GM18526 (cell line): ENCODE data around the gene C3orf18.

Experiments
- POLR2A ChIP-seq: IDR thresholded peaks from 3 replicates; pipeline ENCODE4 v1.6.1; 2011; ENCODE audit not compliant: insufficient read length; ENCODE audit errors: extremely low read depth

Gene C3orf18

DNA sequence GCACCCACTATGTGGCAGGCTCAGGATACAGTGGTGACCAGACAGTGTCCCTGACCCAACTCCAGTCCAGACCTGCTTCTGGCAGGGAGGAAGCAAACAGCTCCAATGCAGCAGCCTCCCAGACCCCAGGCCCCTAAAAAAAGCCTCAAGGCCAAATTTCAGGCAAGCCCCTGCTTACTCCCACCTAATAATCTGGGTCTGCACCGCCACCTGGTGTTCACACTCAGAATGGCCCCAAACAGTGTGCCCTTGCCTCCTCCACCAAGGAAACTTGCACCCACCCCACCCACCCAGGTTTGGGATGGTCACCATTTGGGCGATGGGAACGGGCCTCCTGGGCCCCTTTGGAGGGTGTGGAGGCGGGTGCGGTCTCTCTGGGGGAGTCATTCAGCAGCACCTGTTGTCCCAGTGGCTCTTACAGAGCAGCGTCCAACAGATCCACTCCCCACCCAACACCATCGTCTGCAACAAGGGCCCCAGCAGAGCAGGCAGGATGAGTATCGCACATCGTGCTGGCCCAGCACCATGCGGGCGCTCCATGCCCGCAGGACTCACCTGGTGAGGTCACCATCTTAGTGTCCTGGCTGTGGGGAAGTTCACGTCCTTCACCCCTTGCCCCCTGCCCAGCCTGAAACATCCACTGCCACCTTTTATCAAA, 17.3 kb downstream of the C3orf18 start:
- TF ChIP-seq POLR2A = no peak

DNA sequence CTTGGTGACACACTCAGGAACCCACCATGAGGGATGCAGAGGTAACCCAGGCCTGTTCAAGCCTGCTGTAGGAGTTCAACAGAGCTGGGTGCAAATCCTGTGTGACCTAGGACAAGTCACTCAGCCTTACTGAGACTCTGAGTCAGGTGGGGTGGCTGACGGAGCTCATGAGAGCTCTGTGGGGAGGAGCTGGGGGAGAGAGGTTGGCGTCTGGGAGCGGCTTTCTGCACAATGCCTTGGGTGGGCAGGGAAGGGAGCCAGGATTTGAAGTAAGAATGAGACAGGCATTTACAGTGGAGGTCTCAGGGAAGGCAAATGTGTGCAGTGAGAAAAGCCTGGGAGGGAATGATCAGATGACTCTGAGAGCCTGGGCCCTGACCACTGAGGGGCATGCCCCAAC, 18.3 kb downstream of the C3orf18 start:
- TF ChIP-seq POLR2A = no peak

DNA sequence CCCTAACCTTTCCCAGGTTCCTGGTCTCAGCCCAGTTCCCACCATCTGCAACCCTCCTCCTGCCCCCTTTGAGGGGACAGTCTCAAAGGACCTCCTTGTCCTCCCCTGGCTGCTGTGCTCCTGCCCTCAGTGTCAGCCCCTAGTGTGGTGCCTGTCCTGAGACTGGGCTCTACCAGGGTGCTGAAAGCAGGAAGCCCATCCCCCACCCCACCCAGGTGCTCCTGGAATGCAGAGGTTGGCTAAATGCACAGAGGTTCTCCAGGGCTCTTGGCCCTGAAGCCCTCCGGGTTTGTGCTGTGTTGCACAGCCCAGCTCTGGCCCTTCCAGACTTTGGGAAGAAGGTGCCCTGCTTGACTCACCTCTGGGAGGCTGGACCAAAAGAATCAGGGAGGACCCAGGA, 21.8 kb downstream of the C3orf18 start:
- TF ChIP-seq POLR2A = no peak

DNA sequence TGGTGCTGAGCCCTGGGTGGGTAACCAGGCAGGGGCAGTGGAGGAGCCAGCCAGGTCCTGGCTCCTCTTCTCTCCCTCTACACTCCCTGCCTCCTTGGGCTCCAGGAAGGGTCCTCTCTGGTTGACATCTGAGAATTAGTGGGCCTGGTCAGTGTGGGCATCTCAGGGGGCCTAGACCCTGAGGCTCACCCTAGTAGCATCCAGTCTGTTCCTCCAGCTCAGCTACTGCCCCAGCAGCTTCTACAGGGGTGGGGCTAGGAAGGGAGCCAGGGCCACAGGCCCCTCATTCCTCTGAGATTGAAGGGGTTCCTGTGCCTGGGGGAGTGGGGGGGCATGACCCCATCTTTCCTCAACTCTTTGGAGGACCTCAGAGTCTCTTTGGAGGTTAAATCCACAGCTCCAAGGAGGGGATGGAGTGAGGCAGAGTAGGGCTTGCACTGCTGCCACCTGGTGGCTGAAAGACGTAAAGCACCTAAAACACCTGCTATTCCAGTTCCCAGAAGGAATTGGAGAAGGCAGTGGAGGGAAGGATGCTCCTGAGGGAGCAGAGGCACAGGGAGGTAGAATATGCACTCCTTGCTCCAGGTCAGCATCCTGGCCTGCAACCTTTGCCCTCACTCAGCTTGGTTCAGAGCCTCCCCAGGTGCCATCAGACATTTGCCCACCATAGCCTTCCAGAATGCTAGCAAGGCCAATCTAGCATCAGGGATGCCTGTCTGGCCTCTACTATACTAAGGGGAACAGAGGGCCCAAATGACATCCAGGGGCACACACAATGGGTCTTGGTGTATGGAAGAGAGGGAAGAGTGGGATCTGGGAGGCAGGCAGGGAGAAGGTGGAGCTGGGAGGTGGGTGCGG, 25.1 kb downstream of the C3orf18 start:
- no peak for TF ChIP-seq POLR2A

DNA sequence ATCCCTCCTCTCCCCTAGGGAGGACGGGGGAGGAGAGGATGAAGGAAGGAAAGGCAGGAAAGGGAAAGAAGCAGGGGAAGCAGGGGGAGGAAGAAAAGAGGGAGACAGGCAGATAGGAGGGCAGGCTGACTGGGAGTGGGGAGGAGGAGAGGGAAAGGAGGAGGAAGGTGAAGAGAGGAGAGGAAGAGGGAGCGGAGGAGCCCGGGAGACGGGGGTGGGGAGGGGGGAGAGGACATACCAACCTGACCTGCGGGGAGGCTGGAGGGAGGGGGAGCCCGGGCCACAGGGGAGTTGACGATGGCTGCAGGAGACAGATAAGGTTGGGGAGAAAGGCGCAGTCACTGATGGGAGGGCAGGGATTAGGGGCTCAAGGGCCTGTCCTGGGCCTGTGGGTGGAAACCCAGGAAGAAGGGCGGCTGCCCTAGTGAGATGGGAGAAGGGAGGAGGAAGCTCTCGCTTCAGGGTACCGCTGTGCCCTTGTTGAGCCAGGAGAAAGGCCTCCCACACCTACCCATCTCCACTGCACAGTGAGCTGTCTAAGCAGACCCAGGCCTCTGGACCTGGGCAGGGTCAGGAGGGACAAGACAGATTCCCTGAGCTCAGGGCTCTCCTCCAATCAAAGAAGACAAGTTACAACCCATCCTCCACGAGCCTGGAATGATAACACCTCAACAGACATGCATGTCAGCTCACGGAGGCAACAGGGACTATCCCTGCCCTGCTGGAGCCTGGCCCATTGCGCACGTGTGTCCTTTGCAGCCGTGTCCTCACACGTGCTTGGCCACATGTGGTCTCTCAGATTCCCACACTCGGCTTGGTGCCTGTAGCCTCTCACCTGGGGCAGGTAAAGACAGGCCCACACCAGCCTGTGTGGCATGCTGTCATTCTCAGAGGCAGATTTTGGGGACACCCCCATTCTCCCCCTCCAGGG, 27.9 kb downstream of the C3orf18 start:
- TF ChIP-seq POLR2A = no peak

DNA sequence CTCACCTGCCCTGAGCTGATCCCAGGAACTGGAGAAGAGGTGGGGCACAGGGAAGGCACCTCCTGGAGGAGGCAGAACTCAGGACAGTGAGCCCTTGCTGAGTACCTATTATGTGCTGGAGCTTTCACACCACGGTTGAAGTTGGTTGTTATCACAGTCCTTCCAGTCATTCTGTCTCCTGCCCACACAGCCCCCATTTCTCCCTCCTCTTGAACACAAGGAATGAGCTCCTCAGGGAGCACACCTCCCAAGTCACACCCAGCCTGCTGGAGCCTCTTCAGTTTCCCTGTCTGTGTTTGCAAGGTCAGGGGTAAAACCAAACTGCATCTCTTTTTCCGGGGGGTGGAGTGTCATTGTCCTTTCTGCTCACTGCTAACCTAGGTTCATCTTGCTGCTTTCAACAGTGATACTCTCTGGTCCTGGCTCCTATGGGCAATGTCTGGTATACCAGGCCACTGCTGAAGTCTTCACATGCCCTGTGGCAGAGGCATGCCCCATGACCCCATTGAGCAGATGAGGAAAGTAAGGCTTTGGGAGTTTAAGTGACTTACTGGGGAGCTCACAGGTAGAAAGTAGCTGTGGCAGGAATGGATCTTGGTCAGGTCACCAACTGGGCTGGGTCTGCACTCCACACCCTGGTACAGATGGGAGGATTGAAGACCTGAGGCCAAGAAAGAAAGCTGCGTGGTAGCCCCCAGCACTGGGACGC, 30.0 kb downstream of the C3orf18 start:
- no peak for TF ChIP-seq POLR2A

DNA sequence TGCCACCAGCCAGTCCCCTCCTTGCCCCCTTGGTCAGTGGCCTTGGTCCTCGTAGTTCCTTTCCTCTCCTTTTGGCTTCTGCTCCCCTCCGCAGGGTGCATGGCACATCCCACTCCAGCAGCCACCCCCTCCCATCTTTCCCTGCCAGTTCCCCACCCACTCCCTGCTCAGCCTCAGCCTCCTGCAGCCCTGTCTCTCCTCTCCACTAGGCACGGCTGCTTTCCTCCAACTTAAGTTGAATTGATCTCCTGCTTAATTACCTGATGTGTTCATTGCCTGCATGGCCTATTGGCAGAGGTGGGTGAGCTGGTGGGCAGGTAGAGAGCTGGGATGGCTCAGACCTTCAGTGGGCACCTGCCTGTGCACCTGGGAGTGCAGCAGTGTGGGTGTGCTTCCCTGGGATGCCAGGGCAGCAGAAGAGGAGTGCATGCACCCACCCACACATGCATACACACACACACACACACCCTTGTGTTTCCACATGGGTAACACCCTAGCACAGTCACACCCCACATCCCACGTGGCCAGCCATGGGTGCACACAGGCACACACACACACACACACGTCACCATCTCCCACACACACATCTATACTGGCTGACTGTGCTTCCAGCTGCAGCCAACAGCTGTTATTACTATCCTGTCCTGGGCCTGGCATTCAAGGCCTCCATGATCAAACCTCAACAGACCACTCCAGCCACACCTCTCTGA, 30.9 kb downstream of the C3orf18 start:
- TF ChIP-seq POLR2A = no peak

DNA sequence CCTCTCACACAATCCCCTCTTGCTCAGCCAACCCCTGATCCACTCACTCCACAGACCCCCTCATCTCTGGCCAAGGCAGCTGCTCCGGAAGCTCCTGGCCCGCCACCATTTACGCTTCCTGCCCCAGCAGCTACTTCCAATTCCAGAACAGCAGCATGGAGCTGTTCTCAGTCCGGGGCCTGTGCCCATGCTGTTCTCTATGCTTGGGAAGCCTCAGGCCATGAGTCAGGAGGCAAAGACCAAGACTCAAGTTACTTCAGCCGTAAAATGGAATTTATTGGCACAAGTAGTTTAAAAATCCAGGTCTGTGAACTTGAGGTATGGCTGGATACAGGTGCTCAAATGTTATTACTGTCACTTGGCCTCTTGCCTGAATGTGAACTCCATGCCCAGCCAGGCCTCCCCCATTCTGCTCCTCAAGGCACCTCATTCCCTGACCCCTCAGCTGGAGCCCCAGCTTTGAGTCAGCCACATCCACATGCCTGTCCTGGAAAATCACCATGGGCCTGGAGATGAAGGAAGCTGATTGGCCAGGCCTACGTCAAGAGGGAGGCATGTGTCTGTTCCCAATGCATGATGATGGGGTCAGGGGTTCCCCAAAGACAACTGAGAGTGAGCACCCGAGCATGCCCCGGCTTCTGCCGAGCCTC, 32.7 kb downstream of the C3orf18 start:
- no peak for TF ChIP-seq POLR2A

DNA sequence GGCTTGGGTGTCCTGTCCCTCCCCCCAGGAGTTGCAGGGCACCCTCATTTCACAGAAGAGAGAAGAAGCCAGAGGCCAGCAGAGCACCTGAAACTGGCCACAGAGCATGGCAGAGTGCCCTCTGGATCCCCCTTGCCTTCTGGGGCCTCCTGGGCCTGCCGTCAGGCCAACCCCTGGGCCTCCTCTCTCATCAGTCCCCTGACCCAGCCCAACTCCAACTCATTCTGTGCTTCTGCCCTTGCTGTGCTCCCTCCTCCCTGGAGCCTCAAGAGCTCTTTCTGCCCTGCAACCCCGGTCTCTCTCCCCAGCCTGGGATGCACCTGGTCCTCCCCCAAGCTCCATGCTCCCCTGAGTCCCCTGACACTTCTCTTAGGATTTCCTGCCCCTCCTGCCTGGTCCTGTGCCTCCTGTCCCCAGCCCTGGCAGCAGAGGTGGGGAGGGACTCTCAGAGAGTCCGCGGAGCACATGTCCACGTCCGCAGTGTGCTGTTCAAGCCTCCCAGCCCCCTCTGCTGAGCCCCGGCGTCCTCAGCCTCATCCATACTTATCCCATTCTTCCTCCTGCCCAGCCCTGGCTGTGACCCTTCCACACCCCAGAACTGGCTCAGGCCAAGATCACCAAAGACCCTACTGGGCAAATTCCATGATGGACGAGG, 33.6 kb downstream of the C3orf18 start:
- no peak for TF ChIP-seq POLR2A

DNA sequence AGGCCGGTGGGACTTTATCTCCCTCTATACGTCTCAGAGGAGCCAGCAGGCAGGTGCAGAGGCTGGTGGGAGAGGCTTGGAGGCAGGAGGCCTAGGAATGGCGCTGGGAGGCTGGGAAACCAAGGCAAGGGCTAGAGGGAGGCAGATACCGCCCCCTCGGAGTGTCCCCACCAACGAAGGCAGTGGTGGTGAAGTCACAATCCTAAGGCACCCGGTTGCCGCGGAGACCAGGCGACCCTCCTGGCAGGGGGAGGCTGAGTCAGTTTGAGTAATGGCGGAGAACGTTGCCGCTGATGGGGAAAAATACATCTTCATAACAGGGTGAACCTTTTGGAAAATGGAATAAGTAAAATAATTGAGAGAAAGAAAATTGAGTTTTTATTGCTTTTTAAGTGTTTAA, 34.2 kb downstream of the C3orf18 start:
- no peak for TF ChIP-seq POLR2A

DNA sequence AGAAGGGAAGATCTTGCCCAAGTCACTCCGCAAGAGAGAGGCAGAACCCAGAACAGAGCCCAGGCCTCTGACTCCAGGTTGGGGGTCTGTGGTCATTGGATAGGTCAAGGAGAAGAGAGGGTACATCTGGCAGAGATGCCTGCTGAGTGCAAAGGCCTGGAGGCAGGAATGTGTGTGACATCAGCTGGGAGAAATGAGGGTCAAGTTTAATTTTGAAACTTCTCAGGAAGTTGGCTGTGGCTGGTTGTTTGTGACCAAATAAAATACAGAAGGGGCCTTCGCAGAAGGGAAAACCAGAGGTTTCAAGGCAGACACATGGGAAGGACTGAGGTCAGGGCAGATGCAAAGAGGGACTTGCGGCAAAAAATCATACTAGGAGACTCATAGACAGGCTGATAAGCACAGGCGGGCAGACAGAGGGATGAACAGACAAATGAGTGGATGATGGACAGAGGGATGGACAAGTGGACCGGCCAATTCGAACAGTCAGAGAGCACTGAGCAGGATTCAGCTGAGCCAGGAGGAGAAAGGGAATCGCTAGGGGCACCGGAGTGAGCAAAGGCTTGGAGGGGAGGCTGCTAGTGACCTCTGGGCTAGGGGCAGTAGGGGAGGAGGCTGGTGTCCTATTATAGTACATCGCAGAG, 35.4 kb downstream of the C3orf18 start:
- no peak for TF ChIP-seq POLR2A

DNA sequence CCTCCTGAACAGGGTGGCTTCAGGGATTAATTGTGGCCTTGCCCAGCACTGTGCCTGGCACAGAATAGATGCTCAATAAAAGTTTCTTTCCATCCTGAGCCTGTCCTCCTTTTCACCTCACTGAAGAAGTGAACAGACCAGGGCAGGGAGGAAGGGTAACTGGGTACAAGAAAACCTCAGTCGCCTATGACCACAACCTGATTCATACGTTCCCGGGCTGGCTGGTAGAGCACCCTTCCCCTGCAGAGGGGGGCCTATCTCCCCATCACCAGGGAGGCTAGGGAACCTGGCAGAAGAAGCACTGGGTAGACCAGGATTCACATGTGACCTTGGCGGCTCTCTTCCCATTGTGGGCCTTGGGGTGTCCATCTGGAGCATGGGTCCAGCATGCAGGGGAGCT, 36.3 kb downstream of the C3orf18 start:
- TF ChIP-seq POLR2A = no peak

DNA sequence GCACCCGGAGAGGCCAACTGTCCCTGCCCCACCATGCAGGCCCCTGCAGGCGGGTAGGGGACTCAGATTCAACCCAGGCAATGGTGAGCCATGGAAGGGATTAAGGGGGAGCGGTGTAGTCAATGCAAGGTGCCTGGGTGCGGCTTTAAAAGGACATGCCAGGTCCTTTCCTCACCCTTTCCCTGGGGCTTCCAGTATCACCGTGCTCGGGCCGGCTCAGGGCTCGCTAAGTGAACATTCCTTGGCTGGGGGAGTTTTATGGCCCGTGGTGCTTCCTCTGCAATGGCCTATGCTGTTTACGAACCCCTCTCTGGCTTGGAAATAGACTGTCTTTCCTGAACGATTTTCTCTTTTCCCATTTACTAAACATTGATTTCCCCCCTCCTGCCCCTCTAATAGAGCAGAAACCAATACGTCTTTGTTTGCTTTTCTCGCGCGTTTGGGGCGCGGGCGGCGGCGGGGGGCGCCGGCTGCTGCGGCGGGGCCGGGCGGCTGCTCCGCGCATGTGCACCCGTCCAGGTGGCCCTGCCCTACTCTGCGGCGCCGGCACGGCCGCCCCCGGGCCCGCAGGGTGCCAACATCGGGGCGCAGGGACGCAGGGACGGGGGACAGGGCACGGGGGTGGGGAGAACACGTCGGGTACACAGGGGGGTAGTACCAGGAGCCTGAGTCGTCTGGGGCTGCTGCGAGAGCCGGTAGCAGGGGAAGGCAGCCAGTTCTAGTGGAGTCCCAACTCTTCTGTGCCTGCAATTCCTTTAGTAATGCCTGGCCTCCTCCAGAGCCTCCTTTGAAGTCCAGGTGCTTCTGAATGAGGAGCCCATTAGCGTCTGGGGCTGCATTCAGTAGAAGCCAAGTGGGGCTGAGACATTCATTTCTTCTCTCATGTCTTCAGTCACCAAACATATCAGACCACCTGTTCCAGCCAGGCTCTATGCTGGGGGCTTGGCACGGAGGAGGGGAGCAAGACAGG, 37.3 kb downstream of the C3orf18 start:
- TF ChIP-seq POLR2A = no peak
